ENCODE measurements around the gene SYT8.

GRCh38 chr11:1845095-1845429, 10.3 kb downstream of the SYT8 start:
- TF ChIP-seq EZH2 (IDR thresholded peaks at IDR 0.05; ENCODE audit: borderline replicate concordance, low read length) = no peak
- no peak for TF ChIP-seq CTCF (conservative IDR thresholded peaks at IDR 0.05 in 1 of 2, IDR thresholded peaks at IDR 0.05 in 1 of 2; ENCODE audit: extremely low read depth in 1 of 2, insufficient read depth in 1 of 2, low read depth in 1 of 2, low read length in 2 of 2)

All from mammary epithelial cell (primary cell).